Prostate gland (tissue), 2 donors: Measurements from ENCODE around the gene HTR5A. TPM values are rescaled to one million over a fixed set of nuclear protein-coding genes. Genes with fewer than 3 reads are reported as not detected.

Experiments
- DNase-seq: peaks from one replicate; pipeline ENCODE4 v3.0.0-alpha.2; 2019; ENCODE audit warnings: low spot score
- H3K27ac ChIP-seq, 2 donors: fragments of 200-600 bp; sonication (generic); 2 replicates each; pipeline ENCODE4 v1.5.1; 2017 to 2019
- H3K27me3 ChIP-seq: fragments of 200-600 bp; sonication (generic); replicated peaks from 2 replicates; pipeline ENCODE4 v1.5.1; 2019; ENCODE audit not compliant: insufficient read depth
- H3K36me3 ChIP-seq, 2 donors: fragments of 200-600 bp; sonication (generic); 1 replicate in 1 of 2; 2 replicates in 1 of 2; pipeline versions ENCODE4 v1.5.1 to v1.8.1; 2017 to 2019
- H3K4me1 ChIP-seq: fragments of 200-600 bp; sonication (generic); replicated peaks from 2 replicates; pipeline ENCODE4 v1.5.1; 2019
- H3K4me3 ChIP-seq, 2 donors: fragments of 200-600 bp; sonication (generic); 2 replicates each; pipeline ENCODE4 v1.5.1; 2017 to 2019
- H3K9me3 ChIP-seq: fragments of 200-600 bp; sonication (generic); 2 replicates; pipeline ENCODE4 v1.5.1; 2017
- POLR2A ChIP-seq: fragments of 450-650 bp; IDR thresholded peaks from one replicate; pipeline ENCODE4 v1.6.1; 2016; ENCODE audit warnings: antibody characterized with exemption, mild to moderate bottlenecking
- POLR2AphosphoS5 ChIP-seq: sonication (generic); formaldehyde crosslinking; IDR thresholded peaks from one replicate; pipeline ENCODE4 v1.6.1; 2017; ENCODE audit warnings: antibody characterized with exemption
- WGBS: methylation state at CpG from one replicate; pipeline ENCODE4 v1.1.5; 2018; 5-methylcytosine and 5-hydroxymethylcytosine counted together
- intact Hi-C: fragments of 100-400 bp; cut with DNase I; formaldehyde crosslinking; loops from one replicate; pipeline ENCODE4 v1.14.2; 2022
- total RNA-seq, 2 donors: library from RNA; depleted of rRNA; stranded (reverse); fragments of >200 nt; gene quantifications; one replicate each; pipeline ENCODE4 v1.1.0, GENCODE V29; 2016
- TF ChIP-seq, protein P1 (sequence below), 4 experiments: fragments of 200-600 bp in 2 of 4; fragments of 450-650 bp in 2 of 4; sonication (generic) in 2 of 4; IDR thresholded peaks; 1 replicate in 3 of 4; 2 replicates in 1 of 4; pipeline ENCODE4 v1.5.1; 2016 to 2019; ENCODE audit warnings: antibody characterized with exemption in 4 of 4, mild to moderate bottlenecking in 2 of 4, moderate library complexity in 2 of 4

Gene HTR5A
- total RNA-seq, 2 donors from 2014 or later: not detected

DNA sequence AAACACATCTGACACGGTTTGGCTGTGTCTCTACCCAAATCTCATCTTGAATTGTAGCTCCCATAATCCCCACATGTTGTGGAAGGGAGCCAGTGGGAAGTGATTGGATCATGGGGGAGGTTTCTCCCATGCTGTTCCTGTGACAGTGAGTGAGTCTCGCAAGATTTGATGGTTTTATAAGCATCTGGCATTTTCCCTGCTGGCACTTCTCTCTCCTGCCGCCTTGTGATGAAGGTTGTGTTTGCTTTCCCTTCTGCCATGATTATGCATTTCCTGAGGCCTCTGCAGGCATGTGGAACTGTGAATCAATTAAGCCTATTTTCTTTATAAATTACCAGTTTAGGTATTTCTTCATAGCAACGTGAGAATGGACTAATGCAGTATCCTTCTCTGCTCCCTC, 5.9 kb upstream of the HTR5A start:
- 31% methylated on average over 4 of the region's 4 CpGs for WGBS

DNA sequence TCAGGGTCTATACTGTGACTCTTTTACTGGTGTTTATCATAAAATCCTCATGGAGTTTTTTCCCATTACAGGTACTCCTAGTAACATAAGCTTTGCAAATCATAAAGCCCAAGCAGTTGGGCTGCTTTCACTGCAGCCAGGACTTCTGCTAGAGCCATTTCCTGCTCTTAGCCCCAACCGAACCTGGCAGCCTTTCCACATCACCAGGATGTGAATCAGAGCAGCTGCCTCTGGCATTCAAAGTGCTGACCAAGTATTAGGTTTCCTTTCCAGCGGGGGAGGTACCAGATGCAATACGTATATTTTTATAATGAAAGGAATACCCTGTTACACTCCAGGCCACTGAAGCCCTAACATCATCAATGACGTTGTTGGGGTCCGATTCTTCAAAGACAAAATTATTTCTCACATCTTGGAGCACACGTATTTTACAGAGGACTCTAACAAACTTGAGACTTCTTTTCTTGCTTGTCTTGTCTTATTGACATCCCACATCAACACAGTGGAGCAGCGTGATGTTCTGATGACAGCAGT, 3.6 kb upstream of the HTR5A start:
- DNase-seq: no peak
- H3K4me3 ChIP-seq: no peak overlapping the region
- 61% methylated on average over 7 of the region's 7 CpGs for WGBS
- no peaks in the 10 kb centered on the region for H3K27me3 ChIP-seq
- H3K27ac ChIP-seq: no peak overlapping the region
- H3K4me1 ChIP-seq: no peaks in the 10 kb centered on the region
- no peaks in the 10 kb centered on the region for H3K9me3 ChIP-seq
- no peaks in the 10 kb centered on the region for H3K36me3 ChIP-seq
- intact Hi-C loops: no loop called here
- TF ChIP-seq POLR2AphosphoS5 (no peak), POLR2A (no peak)
- TF ChIP-seq, protein P1, sequence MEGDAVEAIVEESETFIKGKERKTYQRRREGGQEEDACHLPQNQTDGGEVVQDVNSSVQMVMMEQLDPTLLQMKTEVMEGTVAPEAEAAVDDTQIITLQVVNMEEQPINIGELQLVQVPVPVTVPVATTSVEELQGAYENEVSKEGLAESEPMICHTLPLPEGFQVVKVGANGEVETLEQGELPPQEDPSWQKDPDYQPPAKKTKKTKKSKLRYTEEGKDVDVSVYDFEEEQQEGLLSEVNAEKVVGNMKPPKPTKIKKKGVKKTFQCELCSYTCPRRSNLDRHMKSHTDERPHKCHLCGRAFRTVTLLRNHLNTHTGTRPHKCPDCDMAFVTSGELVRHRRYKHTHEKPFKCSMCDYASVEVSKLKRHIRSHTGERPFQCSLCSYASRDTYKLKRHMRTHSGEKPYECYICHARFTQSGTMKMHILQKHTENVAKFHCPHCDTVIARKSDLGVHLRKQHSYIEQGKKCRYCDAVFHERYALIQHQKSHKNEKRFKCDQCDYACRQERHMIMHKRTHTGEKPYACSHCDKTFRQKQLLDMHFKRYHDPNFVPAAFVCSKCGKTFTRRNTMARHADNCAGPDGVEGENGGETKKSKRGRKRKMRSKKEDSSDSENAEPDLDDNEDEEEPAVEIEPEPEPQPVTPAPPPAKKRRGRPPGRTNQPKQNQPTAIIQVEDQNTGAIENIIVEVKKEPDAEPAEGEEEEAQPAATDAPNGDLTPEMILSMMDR (IDR thresholded peaks at IDR 0.05): no peak

More for the DNA sequence above, 5.9 kb upstream of the HTR5A start:
- no peak for DNase-seq
- no peaks in the 10 kb centered on the region for H3K9me3 ChIP-seq
- H3K4me3 ChIP-seq: no peak overlapping the region
- H3K36me3 ChIP-seq: no peaks in the 10 kb centered on the region
- intact Hi-C loops: no loop called here
- H3K27me3 ChIP-seq: no peaks in the 10 kb centered on the region
- no peak for TF ChIP-seq POLR2A
- TF ChIP-seq, protein P1 (IDR thresholded peaks at IDR 0.05): no peak
- no peak for TF ChIP-seq POLR2AphosphoS5
- no peak overlapping the region for H3K27ac ChIP-seq
- no peaks in the 10 kb centered on the region for H3K4me1 ChIP-seq

DNA sequence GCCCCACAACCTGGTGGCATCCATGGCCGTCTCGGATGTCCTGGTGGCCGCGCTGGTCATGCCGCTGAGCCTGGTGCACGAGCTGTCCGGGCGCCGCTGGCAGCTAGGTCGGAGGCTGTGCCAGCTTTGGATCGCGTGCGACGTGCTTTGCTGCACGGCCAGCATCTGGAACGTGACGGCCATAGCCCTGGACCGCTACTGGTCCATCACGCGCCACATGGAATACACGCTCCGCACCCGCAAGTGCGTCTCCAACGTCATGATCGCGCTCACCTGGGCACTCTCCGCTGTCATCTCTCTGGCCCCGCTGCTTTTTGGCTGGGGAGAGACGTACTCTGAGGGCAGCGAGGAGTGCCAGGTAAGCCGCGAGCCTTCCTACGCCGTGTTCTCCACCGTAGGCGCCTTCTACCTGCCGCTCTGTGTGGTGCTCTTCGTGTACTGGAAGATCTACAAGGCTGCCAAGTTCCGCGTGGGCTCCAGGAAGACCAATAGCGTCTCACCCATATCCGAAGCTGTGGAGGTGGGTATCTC, 1.1 kb downstream of the HTR5A start:
- Histone ChIP-seq H3K9me3 (no peaks in the 10 kb centered on the region), H3K4me3 (no peak overlapping the region), H3K36me3 (no peaks in the 10 kb centered on the region), H3K4me1 (no peaks in the 10 kb centered on the region), H3K27me3 (no peaks in the 10 kb centered on the region), H3K27ac (no peak overlapping the region)
- TF ChIP-seq, protein P1 (IDR thresholded peaks at IDR 0.05): no peak
- TF ChIP-seq POLR2A: no peak
- TF ChIP-seq POLR2AphosphoS5: no peak
- intact Hi-C loops: loop anchor here (10.0 kb wide), 1 partner anchor 66 kb away; the partner anchor contains the start of gene PAXIP1
- no peak for DNase-seq
- 66% methylated on average over 39 of the region's 43 CpGs for WGBS

DNA sequence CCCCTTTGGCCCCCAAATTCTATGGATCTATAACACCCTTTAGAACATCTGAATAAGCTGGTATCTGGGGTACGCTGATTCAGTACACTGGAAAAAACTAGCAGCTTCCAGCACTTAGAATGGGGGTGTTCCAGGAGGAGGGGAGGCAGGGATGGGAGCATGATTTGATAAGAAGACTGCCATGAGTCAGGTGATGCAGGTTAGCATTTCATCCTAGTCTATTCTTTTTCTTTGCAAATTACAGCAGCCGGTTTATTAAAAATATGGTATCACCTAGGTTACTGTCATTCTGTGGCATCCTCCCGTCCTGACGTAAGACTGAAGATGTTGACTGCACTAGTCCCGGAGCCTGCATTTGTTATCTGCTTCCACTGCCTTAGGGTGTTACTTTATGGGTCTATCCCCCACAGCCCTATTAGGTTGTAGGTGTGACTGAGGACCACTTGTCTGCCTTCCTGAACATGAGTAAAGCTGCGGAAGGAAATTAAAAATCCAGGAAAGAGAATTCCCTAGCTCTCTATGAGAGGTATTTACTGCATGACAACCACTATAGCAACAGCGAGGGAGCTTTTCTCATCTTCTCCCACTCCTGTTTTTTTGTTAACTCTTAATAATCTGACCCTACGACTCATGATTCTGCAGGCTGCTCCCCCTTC, 1.9 kb downstream of the HTR5A start:
- DNase-seq: no peak
- Histone ChIP-seq H3K9me3 (no peaks in the 10 kb centered on the region), H3K27me3 (no peaks in the 10 kb centered on the region), H3K4me1 (no peaks in the 10 kb centered on the region), H3K36me3 (no peaks in the 10 kb centered on the region), H3K27ac (no peak overlapping the region), H3K4me3 (no peak overlapping the region)
- TF ChIP-seq POLR2A: no peak
- TF ChIP-seq, protein P1 (IDR thresholded peaks at IDR 0.05): no peak
- no peak for TF ChIP-seq POLR2AphosphoS5
- intact Hi-C loops: loop anchor here (10.0 kb wide), 1 partner anchor 67 kb away; the partner anchor contains the start of gene PAXIP1
- whole genome bisulfite sequencing: 66% methylated on average over 8 of the region's 8 CpGs
